Caco-2 (cell line): ENCODE data around the gene TIAM1. TPM values are rescaled to one million over a fixed set of nuclear protein-coding genes. Genes with fewer than 3 reads are reported as not detected.

Source experiments
- BruUV-seq: library from RNA; stranded (reverse); fragments of 400-500 nt; replicated peaks from 2 replicates; lab custom pipeline; 2021; lab: Mats Ljungman, UMichigan
- CTCF ChIA-PET: fragments of 300-600 bp; sonication (Branson Sonifier 250); formaldehyde crosslinking; loops from one replicate; lab custom pipeline; 2022; ENCODE audit warnings: antibody characterized with exemption; lab: Charles Lee
- POLR2A ChIA-PET: fragments of 300-600 bp; sonication (Branson Sonifier 250); formaldehyde crosslinking; loops from one replicate; lab custom pipeline; 2022; ENCODE audit warnings: antibody characterized with exemption; lab: Charles Lee
- DNase-seq, 2 experiments: peaks; one replicate each; pipeline versions ENCODE4 v3.0.0 to v3.0.0-alpha.2; 2020 to 2022
- H3K27me3 ChIP-seq: replicated peaks from 2 replicates; pipeline ENCODE4 v1.6.0; 2011; ENCODE audit warnings: low read length; ENCODE audit not compliant: control insufficient read depth, insufficient read depth
- H3K36me3 ChIP-seq: 2 replicates; pipeline ENCODE4 v1.5.1; 2011; ENCODE audit warnings: low read length; ENCODE audit not compliant: control insufficient read depth, insufficient read depth
- H3K4me1 ChIP-seq: fragments of 250-450 bp; sonication (Bioruptor Pico); 2 replicates; pipeline ENCODE4 v1.5.1; 2020; ENCODE audit warnings: mild to moderate bottlenecking
- H3K4me3 ChIP-seq: 2 replicates; pipeline ENCODE4 v1.5.1; 2011; ENCODE audit warnings: low read depth, mild to moderate bottlenecking, control low read depth, low read length
- H3K9me3 ChIP-seq: fragments of 250-450 bp; sonication (Bioruptor Pico); 2 replicates; pipeline ENCODE4 v1.5.1; 2020; ENCODE audit warnings: mild to moderate bottlenecking, moderate library complexity
- H3K27ac Mint-ChIP-seq: one replicate; pipeline ENCODE4 v1.8.0; 2022; ENCODE audit warnings: mixed read lengths; ENCODE audit not compliant: unreplicated experiment
- H3K27me3 Mint-ChIP-seq: one replicate; pipeline ENCODE4 v1.8.0; 2022; ENCODE audit warnings: mixed read lengths; ENCODE audit not compliant: insufficient read depth, unreplicated experiment
- H3K36me3 Mint-ChIP-seq: one replicate; pipeline ENCODE4 v1.8.0; 2022; ENCODE audit warnings: mild to moderate bottlenecking, mixed read lengths; ENCODE audit not compliant: insufficient read depth, unreplicated experiment
- H3K4me1 Mint-ChIP-seq: one replicate; pipeline ENCODE4 v1.8.0; 2022; ENCODE audit warnings: low read depth, mixed read lengths; ENCODE audit not compliant: unreplicated experiment
- H3K4me3 Mint-ChIP-seq: one replicate; pipeline ENCODE4 v1.8.0; 2022; ENCODE audit warnings: mild to moderate bottlenecking, moderate library complexity, mixed read lengths; ENCODE audit not compliant: unreplicated experiment
- H3K9me3 Mint-ChIP-seq: one replicate; pipeline ENCODE4 v1.8.0; 2022; ENCODE audit warnings: mixed read lengths; ENCODE audit not compliant: unreplicated experiment
- intact Hi-C: fragments of 100-400 bp; cut with micrococcal nuclease; formaldehyde crosslinking; loops from one replicate; pipeline ENCODE4 v1.10.0; 2022; ENCODE audit not compliant: unreplicated experiment
- total RNA-seq: library from RNA; stranded (reverse); gene quantifications from 2 replicates; pipeline ENCODE4 v1.2.3, GENCODE V29; 2022
- TF ChIP-seq, protein P1 (sequence below), 2 experiments: fragments of 200-600 bp in 1 of 2; IDR thresholded peaks; 1 replicate in 1 of 2; 2 replicates in 1 of 2; pipeline versions ENCODE4 v1.5.1 to v1.8.0; 2011 to 2022; ENCODE audit warnings: antibody characterized with exemption in 1 of 2, control low read depth in 1 of 2, inconsistent platforms in 1 of 2, low read depth in 1 of 2, low read length in 1 of 2, mild to moderate bottlenecking in 1 of 2, moderate library complexity in 1 of 2; ENCODE audit not compliant: insufficient read depth in 1 of 2, severe bottlenecking in 1 of 2, unreplicated experiment in 1 of 2

Gene TIAM1
- total RNA-seq, 1 experiment from 2014 or later: 5.2 TPM

DNA sequence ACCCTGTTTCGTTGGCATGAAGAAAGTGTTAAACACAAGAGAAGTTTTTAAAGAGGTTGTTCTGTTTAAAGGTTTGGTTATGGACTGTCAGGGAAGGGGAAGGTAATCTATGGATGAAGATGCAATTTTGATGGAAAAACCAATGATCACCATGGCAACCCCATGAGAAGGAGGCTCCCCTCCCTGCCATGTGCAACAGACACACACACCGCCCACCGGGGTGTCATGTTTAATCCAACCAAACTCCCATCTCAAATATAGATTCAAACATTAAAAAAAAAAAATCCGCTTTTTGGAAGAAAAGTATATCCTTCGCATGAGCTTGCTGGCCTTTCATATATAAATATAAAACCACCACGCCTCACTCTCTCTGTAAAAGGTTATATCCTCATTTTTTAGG, 224.9 kb downstream of the TIAM1 start:
- TF ChIP-seq, protein P1, sequence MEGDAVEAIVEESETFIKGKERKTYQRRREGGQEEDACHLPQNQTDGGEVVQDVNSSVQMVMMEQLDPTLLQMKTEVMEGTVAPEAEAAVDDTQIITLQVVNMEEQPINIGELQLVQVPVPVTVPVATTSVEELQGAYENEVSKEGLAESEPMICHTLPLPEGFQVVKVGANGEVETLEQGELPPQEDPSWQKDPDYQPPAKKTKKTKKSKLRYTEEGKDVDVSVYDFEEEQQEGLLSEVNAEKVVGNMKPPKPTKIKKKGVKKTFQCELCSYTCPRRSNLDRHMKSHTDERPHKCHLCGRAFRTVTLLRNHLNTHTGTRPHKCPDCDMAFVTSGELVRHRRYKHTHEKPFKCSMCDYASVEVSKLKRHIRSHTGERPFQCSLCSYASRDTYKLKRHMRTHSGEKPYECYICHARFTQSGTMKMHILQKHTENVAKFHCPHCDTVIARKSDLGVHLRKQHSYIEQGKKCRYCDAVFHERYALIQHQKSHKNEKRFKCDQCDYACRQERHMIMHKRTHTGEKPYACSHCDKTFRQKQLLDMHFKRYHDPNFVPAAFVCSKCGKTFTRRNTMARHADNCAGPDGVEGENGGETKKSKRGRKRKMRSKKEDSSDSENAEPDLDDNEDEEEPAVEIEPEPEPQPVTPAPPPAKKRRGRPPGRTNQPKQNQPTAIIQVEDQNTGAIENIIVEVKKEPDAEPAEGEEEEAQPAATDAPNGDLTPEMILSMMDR (IDR thresholded peaks at IDR 0.05; ENCODE audit: insufficient read depth in 1 of 2, low read depth in 1 of 2, low read length in 1 of 2, severe bottlenecking in 1 of 2, unreplicated experiment in 1 of 2): no peak
- Mint-ChIP-seq H3K9me3 (no peaks in the 10 kb centered on the region), H3K27ac (no peak overlapping the region), H3K4me3 (no peak overlapping the region), H3K36me3 (no peaks in the 10 kb centered on the region), H3K27me3 (no peaks in the 10 kb centered on the region), H3K4me1 (no peaks in the 10 kb centered on the region)
- BruUV-seq: no TSS peak
- ChIA-PET CTCF (no interaction called here), POLR2A (no interaction called here)
- H3K9me3 ChIP-seq: no peaks in the 10 kb centered on the region
- intact Hi-C loops: no loop called here
- H3K4me1 ChIP-seq: no peaks in the 10 kb centered on the region
- H3K36me3 ChIP-seq: no peaks in the 10 kb centered on the region
- no peaks in the 10 kb centered on the region for H3K27me3 ChIP-seq
- no peak for DNase-seq
- no peak overlapping the region for H3K4me3 ChIP-seq

DNA sequence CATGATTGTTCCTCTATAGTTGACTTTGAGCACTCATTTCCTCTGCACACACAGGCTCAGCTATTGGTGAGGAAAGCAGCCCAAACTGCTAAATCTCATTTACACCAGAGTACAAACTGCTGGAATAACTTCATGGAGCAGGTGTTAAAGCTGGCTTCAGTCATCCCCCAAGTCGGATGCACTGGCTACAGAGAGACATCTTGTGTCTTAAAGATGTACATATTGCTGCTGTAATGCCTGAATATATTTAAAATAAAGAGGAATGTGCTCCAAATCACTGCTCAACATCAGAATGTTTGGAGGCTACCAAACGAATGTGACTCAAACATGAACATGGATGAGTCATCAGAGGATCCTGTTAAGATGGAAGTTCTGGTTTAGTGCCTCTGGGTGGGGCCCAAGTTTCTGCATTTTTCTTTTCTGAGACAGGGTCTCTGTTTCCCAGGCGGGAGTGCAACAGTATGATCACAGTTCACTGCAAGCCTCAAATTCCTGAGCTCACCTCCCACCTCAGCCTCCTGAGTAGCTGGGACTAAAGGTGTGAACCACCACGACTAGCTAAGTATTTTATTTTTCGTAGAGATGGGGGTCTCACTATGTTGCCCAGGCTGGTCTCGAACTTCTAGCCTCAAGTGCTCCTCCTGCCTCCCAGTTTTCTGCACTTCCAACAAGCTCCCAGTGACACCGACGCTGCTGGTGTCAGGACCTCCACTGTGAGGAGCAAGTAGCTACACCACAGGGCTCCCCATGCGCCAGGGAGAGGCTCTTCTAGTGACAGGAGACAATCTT, 226.7 kb downstream of the TIAM1 start:
- intact Hi-C loops: no loop called here
- Mint-ChIP-seq H3K27ac (no peak overlapping the region), H3K4me3 (no peak overlapping the region), H3K9me3 (no peaks in the 10 kb centered on the region), H3K36me3 (no peaks in the 10 kb centered on the region), H3K27me3 (no peaks in the 10 kb centered on the region), H3K4me1 (no peaks in the 10 kb centered on the region)
- CTCF ChIA-PET: no interaction called here
- no peaks in the 10 kb centered on the region for H3K4me1 ChIP-seq
- DNase-seq: no peak
- POLR2A ChIA-PET: no interaction called here
- H3K4me3 ChIP-seq: no peak overlapping the region
- no TSS peak for BruUV-seq
- H3K9me3 ChIP-seq: no peaks in the 10 kb centered on the region
- no peaks in the 10 kb centered on the region for H3K27me3 ChIP-seq
- TF ChIP-seq, protein P1 (IDR thresholded peaks at IDR 0.05; ENCODE audit: insufficient read depth in 1 of 2, low read depth in 1 of 2, low read length in 1 of 2, severe bottlenecking in 1 of 2, unreplicated experiment in 1 of 2): no peak
- H3K36me3 ChIP-seq: no peaks in the 10 kb centered on the region

DNA sequence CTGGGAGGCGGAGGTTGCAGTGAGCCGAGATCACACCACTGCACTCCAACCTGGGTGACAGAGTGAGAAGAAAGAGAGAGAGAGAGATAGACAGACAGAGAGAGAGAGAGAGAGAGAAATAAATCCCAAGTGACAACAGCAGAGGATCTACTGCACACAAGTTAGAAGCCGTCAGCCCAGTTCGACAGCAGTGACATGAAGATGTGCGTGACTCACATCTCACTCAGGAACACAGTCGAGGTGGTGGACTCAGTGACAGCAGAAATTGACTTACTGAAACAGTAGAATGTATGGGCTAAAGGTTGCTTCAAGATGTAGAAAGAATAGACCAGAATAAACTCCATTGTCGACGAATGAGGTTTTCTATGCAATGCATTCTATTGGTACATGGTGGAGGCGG, 228.8 kb downstream of the TIAM1 start:
- intact Hi-C loops: no loop called here
- H3K27ac Mint-ChIP-seq: no peak overlapping the region
- CTCF ChIA-PET: no interaction called here

More for the DNA sequence above, 228.8 kb downstream of the TIAM1 start:
- Mint-ChIP-seq H3K4me3 (no peak overlapping the region), H3K27me3 (no peaks in the 10 kb centered on the region), H3K36me3 (no peaks in the 10 kb centered on the region), H3K9me3 (no peaks in the 10 kb centered on the region), H3K4me1 (no peaks in the 10 kb centered on the region)
- TF ChIP-seq, protein P1 (IDR thresholded peaks at IDR 0.05; ENCODE audit: insufficient read depth in 1 of 2, low read depth in 1 of 2, low read length in 1 of 2, severe bottlenecking in 1 of 2, unreplicated experiment in 1 of 2): no peak
- POLR2A ChIA-PET: no interaction called here
- no TSS peak for BruUV-seq
- H3K36me3 ChIP-seq: no peaks in the 10 kb centered on the region
- H3K4me1 ChIP-seq: no peaks in the 10 kb centered on the region
- H3K4me3 ChIP-seq: no peak overlapping the region
- no peak for DNase-seq
- no peaks in the 10 kb centered on the region for H3K27me3 ChIP-seq
- no peaks in the 10 kb centered on the region for H3K9me3 ChIP-seq
